ENCODE results near the gene CRNN. TPM values are rescaled to one million over a fixed set of nuclear protein-coding genes. Genes with fewer than 3 reads are reported as not detected.

The CRNN gene
- total and polyA plus RNA-seq, 3 donors from 2014 or later = 0.16 to 0.43 TPM; not detected in 1

DNA sequence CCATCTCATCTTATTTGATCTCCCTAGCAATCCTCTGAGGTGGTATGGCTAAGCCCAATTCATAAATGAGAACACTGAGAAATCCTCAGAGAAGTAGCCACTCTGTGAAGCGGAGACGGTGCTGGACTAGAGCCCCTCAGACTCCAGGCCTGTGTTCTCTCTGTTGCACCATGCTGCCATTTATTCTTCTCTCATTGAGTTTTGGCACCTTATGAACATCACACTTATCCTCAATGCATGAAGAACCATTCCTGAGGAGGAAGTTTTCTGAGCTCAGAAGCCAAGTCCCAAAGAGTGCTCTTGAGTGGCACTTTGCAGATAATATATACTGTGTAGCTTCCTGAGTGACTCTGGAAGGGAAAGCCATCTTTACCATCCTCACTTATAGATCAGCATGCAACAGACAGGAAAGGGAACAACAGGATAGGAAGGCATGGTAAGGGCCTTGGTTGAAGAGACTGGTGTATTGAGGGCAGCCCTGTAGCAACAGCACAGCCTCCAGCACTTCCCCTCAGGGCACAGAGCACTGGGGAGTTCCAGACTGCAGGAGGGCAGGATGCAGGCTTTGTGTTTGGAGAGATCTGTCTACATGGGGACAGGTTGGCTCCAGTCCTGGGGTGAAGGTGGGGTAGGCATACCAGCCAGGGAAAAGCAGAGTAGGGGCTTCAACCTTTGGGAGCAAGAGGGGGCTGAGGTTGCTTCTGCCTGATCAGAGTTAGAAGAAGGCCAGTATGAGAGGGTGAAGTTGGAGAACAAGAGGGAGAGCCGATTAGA is 1.6 kb upstream of the CRNN start:
- no peak overlapping the region for H3K27ac ChIP-seq
- DNase-seq = no peak
- H3K9me3 ChIP-seq = no peaks in the 10 kb centered on the region
- H3K27me3 ChIP-seq = no peaks in the 10 kb centered on the region
- no peaks in the 10 kb centered on the region for H3K36me3 ChIP-seq (ENCODE audit: low read depth, missing control alignments)
- no peak overlapping the region for H3K4me3 ChIP-seq
- 83 to 92% methylated on average over 3 of the region's 3 CpGs for WGBS, 2 donors
- no peaks in the 10 kb centered on the region for H3K4me1 ChIP-seq
- intact Hi-C loops (cut with DNase I; ENCODE audit: low total_unique reads) = no loop called here
- no peak for TF ChIP-seq POLR2A (IDR thresholded peaks at IDR 0.05)

DNA sequence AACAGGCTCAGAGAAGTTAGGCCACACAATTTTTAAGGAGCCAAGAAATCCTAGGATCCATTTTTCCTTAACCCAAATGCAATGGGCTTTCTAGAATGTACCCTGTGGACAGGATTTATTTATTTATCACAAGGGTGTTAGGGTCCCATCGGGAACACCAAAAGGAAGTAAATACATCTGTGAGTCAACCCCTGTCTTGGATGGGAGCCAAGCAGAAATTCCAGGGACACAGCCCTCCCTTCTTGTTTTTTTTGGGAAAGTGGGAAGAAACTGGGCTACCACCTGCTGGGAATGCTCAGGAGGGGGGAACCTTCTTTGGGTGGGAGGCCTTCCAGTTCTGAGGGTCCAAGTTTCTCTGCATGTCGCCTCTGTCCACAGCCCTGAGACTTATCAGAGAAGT is 1.3 kb downstream of the CRNN start:
- Histone ChIP-seq H3K9me3 (no peaks in the 10 kb centered on the region), H3K4me1 (no peaks in the 10 kb centered on the region), H3K36me3 (ENCODE audit: low read depth, missing control alignments) (no peaks in the 10 kb centered on the region), H3K4me3 (no peak overlapping the region), H3K27ac (no peak overlapping the region), H3K27me3 (no peaks in the 10 kb centered on the region)
- TF ChIP-seq, protein P1, sequence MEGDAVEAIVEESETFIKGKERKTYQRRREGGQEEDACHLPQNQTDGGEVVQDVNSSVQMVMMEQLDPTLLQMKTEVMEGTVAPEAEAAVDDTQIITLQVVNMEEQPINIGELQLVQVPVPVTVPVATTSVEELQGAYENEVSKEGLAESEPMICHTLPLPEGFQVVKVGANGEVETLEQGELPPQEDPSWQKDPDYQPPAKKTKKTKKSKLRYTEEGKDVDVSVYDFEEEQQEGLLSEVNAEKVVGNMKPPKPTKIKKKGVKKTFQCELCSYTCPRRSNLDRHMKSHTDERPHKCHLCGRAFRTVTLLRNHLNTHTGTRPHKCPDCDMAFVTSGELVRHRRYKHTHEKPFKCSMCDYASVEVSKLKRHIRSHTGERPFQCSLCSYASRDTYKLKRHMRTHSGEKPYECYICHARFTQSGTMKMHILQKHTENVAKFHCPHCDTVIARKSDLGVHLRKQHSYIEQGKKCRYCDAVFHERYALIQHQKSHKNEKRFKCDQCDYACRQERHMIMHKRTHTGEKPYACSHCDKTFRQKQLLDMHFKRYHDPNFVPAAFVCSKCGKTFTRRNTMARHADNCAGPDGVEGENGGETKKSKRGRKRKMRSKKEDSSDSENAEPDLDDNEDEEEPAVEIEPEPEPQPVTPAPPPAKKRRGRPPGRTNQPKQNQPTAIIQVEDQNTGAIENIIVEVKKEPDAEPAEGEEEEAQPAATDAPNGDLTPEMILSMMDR (IDR thresholded peaks at IDR 0.05) = no peak
- no peak for TF ChIP-seq POLR2A (IDR thresholded peaks at IDR 0.05)
- intact Hi-C loops (cut with DNase I; ENCODE audit: low total_unique reads) = no loop called here
- no peak for DNase-seq
- 65 to 85% methylated on average over 2 of the region's 2 CpGs for WGBS, 2 donors

DNA sequence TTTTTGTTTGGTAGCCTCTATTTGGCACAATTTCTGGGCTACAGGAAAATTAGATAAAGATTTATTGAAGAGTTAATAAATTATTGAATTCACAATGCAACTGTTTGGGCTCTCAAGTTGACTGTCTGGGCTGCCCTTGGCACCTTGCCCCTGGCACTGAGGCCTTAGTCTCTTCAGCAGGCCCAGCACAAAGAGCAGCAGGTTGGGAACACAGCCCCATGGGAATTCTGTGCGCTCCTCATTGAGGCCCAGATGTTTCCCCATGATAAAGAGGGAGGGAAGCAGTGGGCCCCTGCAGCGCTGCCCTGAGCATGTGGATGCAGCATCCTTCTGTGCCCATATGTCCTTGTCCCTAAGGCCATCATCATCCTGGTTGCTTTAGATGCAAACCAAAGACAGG is 2.9 kb downstream of the CRNN start:
- TF ChIP-seq, protein P1 (IDR thresholded peaks at IDR 0.05) = no peak
- TF ChIP-seq POLR2A (IDR thresholded peaks at IDR 0.05) = no peak
- H3K36me3 ChIP-seq (ENCODE audit: low read depth, missing control alignments) = no peaks in the 10 kb centered on the region
- no peak overlapping the region for H3K27ac ChIP-seq
- no peak for DNase-seq
- WGBS, 2 donors = 38 to 72% methylated on average over 2 of the region's 2 CpGs
- H3K27me3 ChIP-seq = no peaks in the 10 kb centered on the region
- no peak overlapping the region for H3K4me3 ChIP-seq
- no peaks in the 10 kb centered on the region for H3K9me3 ChIP-seq
- H3K4me1 ChIP-seq = no peaks in the 10 kb centered on the region
- intact Hi-C loops (cut with DNase I; ENCODE audit: low total_unique reads) = no loop called here

DNA sequence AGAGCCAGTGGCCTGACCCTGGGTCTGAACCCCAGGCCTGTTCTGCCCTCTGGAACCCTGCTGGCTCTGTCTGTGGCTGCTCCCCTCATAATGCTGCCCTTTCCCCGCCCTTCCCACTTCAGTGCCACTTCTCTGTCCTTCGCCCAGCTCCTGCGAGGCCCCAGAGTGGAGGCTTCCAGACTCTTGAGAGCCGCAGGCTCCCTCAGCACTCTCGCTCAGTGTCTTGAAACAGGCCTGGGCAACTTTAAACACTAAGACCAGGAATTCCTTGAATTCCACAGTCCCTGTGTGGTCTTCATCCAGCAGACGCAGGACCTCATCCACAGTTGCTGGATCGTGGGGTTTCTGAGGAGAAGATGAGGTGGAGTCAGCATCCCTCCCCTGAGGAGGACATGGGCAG is 3.5 kb downstream of the CRNN start:
- Histone ChIP-seq H3K27ac (no peak overlapping the region), H3K36me3 (ENCODE audit: low read depth, missing control alignments) (no peaks in the 10 kb centered on the region), H3K4me3 (no peak overlapping the region), H3K4me1 (no peaks in the 10 kb centered on the region), H3K27me3 (no peaks in the 10 kb centered on the region), H3K9me3 (no peaks in the 10 kb centered on the region)
- intact Hi-C loops (cut with DNase I; ENCODE audit: low total_unique reads) = no loop called here
- DNase-seq = no peak
- WGBS, 2 donors = 62% methylated on average over 7 of the region's 7 CpGs
- no peak for TF ChIP-seq POLR2A (IDR thresholded peaks at IDR 0.05)
- TF ChIP-seq, protein P1 (IDR thresholded peaks at IDR 0.05) = no peak

DNA sequence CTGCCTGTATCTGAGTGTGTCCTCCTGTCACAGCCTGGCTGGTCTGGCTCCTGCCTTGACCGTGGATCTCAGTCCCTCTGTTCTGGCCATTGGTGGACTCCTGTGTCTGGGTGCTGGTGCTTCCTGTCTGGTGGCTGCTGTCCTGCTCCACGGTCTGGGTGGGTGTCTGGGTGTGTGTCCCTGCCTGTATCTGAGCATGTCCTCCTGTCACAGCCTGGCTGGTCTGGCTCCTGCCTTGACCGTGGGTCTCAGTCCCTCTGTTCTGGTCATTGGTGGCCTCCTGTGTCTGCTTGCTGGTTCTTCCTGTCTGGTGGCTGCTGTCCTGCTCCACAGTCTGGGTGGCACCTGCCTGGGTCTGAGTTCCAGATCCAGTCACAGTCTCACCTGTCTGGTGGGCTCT is 4.0 kb downstream of the CRNN start:
- 83 to 90% methylated on average over 3 of the region's 3 CpGs for WGBS, 2 donors
- no peaks in the 10 kb centered on the region for H3K9me3 ChIP-seq
- H3K4me1 ChIP-seq = no peaks in the 10 kb centered on the region
- no peak overlapping the region for H3K4me3 ChIP-seq
- TF ChIP-seq, protein P1 (IDR thresholded peaks at IDR 0.05) = no peak
- TF ChIP-seq POLR2A (IDR thresholded peaks at IDR 0.05) = no peak
- intact Hi-C loops (cut with DNase I; ENCODE audit: low total_unique reads) = no loop called here
- no peak overlapping the region for H3K27ac ChIP-seq
- no peaks in the 10 kb centered on the region for H3K36me3 ChIP-seq (ENCODE audit: low read depth, missing control alignments)
- DNase-seq = no peak
- no peaks in the 10 kb centered on the region for H3K27me3 ChIP-seq
